OCI-LY7 (cell line): ENCODE results near the gene ARHGEF10L.

Experiments used
- EZH2phosphoT487 ChIP-seq: fragments of 200-600 bp; sonication (generic); IDR thresholded peaks from 2 replicates; pipeline ENCODE4 v1.6.1; 2018; ENCODE audit warnings: low read depth, borderline replicate concordance, mild to moderate bottlenecking, mixed run types, antibody characterized with exemption, low read length, moderate library complexity, mixed read lengths
- TF ChIP-seq, protein P1 (sequence below): fragments of 200-600 bp; sonication (generic); conservative IDR thresholded peaks from 2 replicates; pipeline ENCODE4 v1.5.1; 2014; ENCODE audit warnings: mild to moderate bottlenecking, antibody characterized with exemption, low read length, moderate library complexity, mixed read lengths

DNA sequence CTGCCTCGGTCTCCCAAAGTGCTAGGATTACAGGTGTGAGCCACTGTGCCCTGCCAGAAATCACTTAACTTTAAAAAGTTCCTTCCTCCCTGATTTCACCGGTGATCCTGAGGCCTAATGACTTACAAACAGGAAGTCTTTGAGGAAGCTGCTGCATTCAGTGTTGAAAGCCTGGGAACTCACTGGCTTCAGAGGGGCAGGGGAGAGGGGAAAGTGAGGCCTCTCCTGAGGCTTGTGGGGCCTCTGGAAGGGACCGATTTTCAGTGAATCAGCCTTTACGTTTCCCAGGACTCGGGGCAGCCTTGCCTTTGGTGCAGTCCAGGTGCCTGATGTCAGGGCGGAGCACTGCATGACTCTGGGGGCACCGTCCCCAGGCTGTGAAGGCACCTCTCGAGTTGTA lies 30.1 kb upstream of the ARHGEF10L start:
- TF ChIP-seq, protein P1, sequence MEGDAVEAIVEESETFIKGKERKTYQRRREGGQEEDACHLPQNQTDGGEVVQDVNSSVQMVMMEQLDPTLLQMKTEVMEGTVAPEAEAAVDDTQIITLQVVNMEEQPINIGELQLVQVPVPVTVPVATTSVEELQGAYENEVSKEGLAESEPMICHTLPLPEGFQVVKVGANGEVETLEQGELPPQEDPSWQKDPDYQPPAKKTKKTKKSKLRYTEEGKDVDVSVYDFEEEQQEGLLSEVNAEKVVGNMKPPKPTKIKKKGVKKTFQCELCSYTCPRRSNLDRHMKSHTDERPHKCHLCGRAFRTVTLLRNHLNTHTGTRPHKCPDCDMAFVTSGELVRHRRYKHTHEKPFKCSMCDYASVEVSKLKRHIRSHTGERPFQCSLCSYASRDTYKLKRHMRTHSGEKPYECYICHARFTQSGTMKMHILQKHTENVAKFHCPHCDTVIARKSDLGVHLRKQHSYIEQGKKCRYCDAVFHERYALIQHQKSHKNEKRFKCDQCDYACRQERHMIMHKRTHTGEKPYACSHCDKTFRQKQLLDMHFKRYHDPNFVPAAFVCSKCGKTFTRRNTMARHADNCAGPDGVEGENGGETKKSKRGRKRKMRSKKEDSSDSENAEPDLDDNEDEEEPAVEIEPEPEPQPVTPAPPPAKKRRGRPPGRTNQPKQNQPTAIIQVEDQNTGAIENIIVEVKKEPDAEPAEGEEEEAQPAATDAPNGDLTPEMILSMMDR, result no peak
- TF ChIP-seq EZH2phosphoT487, result no peak
